Measurements from ENCODE around the gene DDRGK1. TPM values are rescaled to one million over a fixed set of nuclear protein-coding genes. Genes with fewer than 3 reads are reported as not detected.
A peak's percentile ranks its signal among the peaks of the same experiment; 100 is the strongest.

The DDRGK1 gene
- total RNA-seq, 2 experiments from 2014 or later = 49.3 to 52.2 TPM

- Mint-ChIP-seq H3K4me3 (peak overlapping the region; percentile 90), H3K27ac (peak overlapping the region; percentile 92), H3K4me1 (peaks cover 10% of the 10 kb centered on the region), H3K27me3 (no peaks in the 10 kb centered on the region), H3K36me3 (ENCODE audit: low read depth) (peaks cover 15% of the 10 kb centered on the region), H3K9me3 (ENCODE audit: low read depth) (no peaks in the 10 kb centered on the region)
- intact Hi-C loops (cut with DNase I, micrococcal nuclease) = loop anchor here in 1 of 2 experiments (1.0 to 2.0 kb wide), 2 partner anchors 37 to 51 kb away; partner anchors contain the start of genes FASTKD5, LZTS3 and UBOX5
- ATAC-seq (peak; percentile 54), DNase-seq (peak; percentile 28)
- ChIA-PET POLR2A (no interaction called here), CTCF (interaction anchor here (1.2 to 1.3 kb wide), 2 partner anchors 10 to 39 kb away, joined by 3 to 4 read pairs; no protein-coding TSS in a partner anchor)
Observed at GRCh38 chr20:3209946-3210317, 5.5 kb upstream of the DDRGK1 start.

- no peaks in the 10 kb centered on the region for H3K27me3 Mint-ChIP-seq
- intact Hi-C loops (cut with DNase I, micrococcal nuclease) = loop anchor here in 1 of 2 experiments (1.0 to 2.0 kb wide), 2 partner anchors 36 to 51 kb away; partner anchors contain the start of genes FASTKD5, LZTS3 and UBOX5
- peaks cover 13% of the 10 kb centered on the region for H3K4me1 Mint-ChIP-seq
- peak within 1 kb of the TSS; percentile 90 for H3K4me3 Mint-ChIP-seq
- ChIA-PET POLR2A (no interaction called here), CTCF (interaction anchor here (1.0 to 1.3 kb wide), 3 partner anchors 10 to 86 kb away, joined by 3 to 4 read pairs (median 3); no protein-coding TSS in a partner anchor)
- no peaks in the 10 kb centered on the region for H3K9me3 Mint-ChIP-seq (ENCODE audit: low read depth)
- H3K36me3 Mint-ChIP-seq (ENCODE audit: low read depth) = peaks cover 13% of the 10 kb centered on the region
- peak; percentile 43 for ATAC-seq
- peak within 1 kb of the TSS; percentile 92 for H3K27ac Mint-ChIP-seq
- peak; percentile 78 for DNase-seq
Observed at GRCh38 chr20:3209257-3209945, 4.9 kb upstream of the DDRGK1 start, which contains the start of gene ITPA. TSS of gene ITPA (plus strand) at chr20:3209498. CDS start at chr20:3209552, 54 bp downstream.

- ChIA-PET POLR2A (no interaction called here), CTCF (interaction anchor here (1.0 to 1.5 kb wide), 3 partner anchors 9 to 107 kb away, joined by 3 to 4 read pairs (median 3); no protein-coding TSS in a partner anchor)
- DNase-seq = no peak
- Mint-ChIP-seq H3K4me1 (peaks cover 13% of the 10 kb centered on the region), H3K27ac (peak overlapping the region; percentile 92), H3K4me3 (peak overlapping the region; percentile 90), H3K27me3 (no peaks in the 10 kb centered on the region), H3K9me3 (ENCODE audit: low read depth) (no peaks in the 10 kb centered on the region), H3K36me3 (ENCODE audit: low read depth) (peaks cover 14% of the 10 kb centered on the region)
- intact Hi-C loops (cut with DNase I, micrococcal nuclease) = loop anchor here in 1 of 2 experiments (1.0 to 2.0 kb wide), 2 partner anchors 36 to 50 kb away; partner anchors contain the start of genes FASTKD5, LZTS3 and UBOX5
- ATAC-seq = no peak
Observed at GRCh38 chr20:3208786-3209256, 4.3 kb upstream of the DDRGK1 start.

- no peaks in the 10 kb centered on the region for H3K9me3 Mint-ChIP-seq (ENCODE audit: low read depth)
- H3K27me3 Mint-ChIP-seq = no peaks in the 10 kb centered on the region
- H3K27ac Mint-ChIP-seq = peak overlapping the region; percentile 98
- H3K36me3 Mint-ChIP-seq (ENCODE audit: low read depth) = peaks cover 32% of the 10 kb centered on the region
- peak; percentile 27 for ATAC-seq
- intact Hi-C loops (cut with DNase I, micrococcal nuclease) = loop anchor here (1.0 to 5.0 kb wide), 8 partner anchors 30 to 564 kb away; partner anchors contain the start of genes FASTKD5 (in 2 of the 2), MRPS26 (in 2 of the 2), UBOX5 (in 2 of the 2) and ADISSP (in 1 of the 2)
- ChIA-PET CTCF (interaction anchor here (0.7 to 1.4 kb wide), 2 partner anchors 50 to 145 kb away, joined by 3 read pairs; no protein-coding TSS in a partner anchor), POLR2A (no interaction called here)
- H3K4me3 Mint-ChIP-seq = peak overlapping the region; percentile 92
- peak; percentile 59 for DNase-seq
- peaks cover 7% of the 10 kb centered on the region for H3K4me1 Mint-ChIP-seq
Observed at GRCh38 chr20:3203315-3204123, 963 bp downstream of the DDRGK1 start.

GRCh38 chr20:3202965-3203314 is 1.5 kb downstream of the DDRGK1 start:
- peak overlapping the region; percentile 92 for H3K4me3 Mint-ChIP-seq
- intact Hi-C loops (cut with DNase I, micrococcal nuclease) = loop anchor here (5.0 kb wide), 3 partner anchors 46 to 331 kb away; partner anchors contain the start of genes FASTKD5 (in 1 of the 2), MRPS26 (in 1 of the 2), PTPRA (in 1 of the 2) and UBOX5 (in 1 of the 2)

GRCh38 chr20:3199976-3200755 is 4.3 kb downstream of the DDRGK1 start:
- no peaks in the 10 kb centered on the region for H3K27me3 Mint-ChIP-seq
- H3K4me1 Mint-ChIP-seq = peaks cover 16% of the 10 kb centered on the region
- CTCF ChIA-PET = no interaction called here
- H3K4me3 Mint-ChIP-seq = no peak overlapping the region
- DNase-seq (peak; percentile 43), ATAC-seq (no peak)
- no peaks in the 10 kb centered on the region for H3K9me3 Mint-ChIP-seq (ENCODE audit: low read depth)
- POLR2A ChIA-PET = interaction anchor here (0.6 kb wide), 1 partner anchor 490 kb away, joined by 3 read pairs; no protein-coding TSS in a partner anchor
- no peak overlapping the region for H3K27ac Mint-ChIP-seq
- H3K36me3 Mint-ChIP-seq (ENCODE audit: low read depth) = peaks cover 50% of the 10 kb centered on the region
- intact Hi-C loops (cut with DNase I, micrococcal nuclease) = loop anchor here (5.0 kb wide), 3 partner anchors 43 to 328 kb away; partner anchors contain the start of genes FASTKD5 (in 1 of the 2), MRPS26 (in 1 of the 2), PTPRA (in 1 of the 2) and UBOX5 (in 1 of the 2)

More at GRCh38 chr20:3202965-3203314, 1.5 kb downstream of the DDRGK1 start:
- Mint-ChIP-seq H3K36me3 (ENCODE audit: low read depth) (peaks cover 33% of the 10 kb centered on the region), H3K9me3 (ENCODE audit: low read depth) (no peaks in the 10 kb centered on the region), H3K27me3 (no peaks in the 10 kb centered on the region), H3K4me1 (peaks cover 7% of the 10 kb centered on the region), H3K27ac (peak overlapping the region; percentile 98)
- DNase-seq (no peak), ATAC-seq (no peak)
- ChIA-PET CTCF (interaction anchor here (0.6 to 1.4 kb wide), 4 partner anchors 50 to 566 kb away, joined by 3 read pairs; no protein-coding TSS in a partner anchor), POLR2A (no interaction called here)

GRCh38 chr20:3199206-3199605 is 5.3 kb downstream of the DDRGK1 start:
- Mint-ChIP-seq H3K27me3 (no peaks in the 10 kb centered on the region), H3K4me3 (no peak overlapping the region), H3K4me1 (peaks cover 20% of the 10 kb centered on the region), H3K36me3 (ENCODE audit: low read depth) (peaks cover 53% of the 10 kb centered on the region), H3K9me3 (ENCODE audit: low read depth) (no peaks in the 10 kb centered on the region), H3K27ac (no peak overlapping the region)
- intact Hi-C loops (cut with DNase I, micrococcal nuclease) = no loop called here
- ATAC-seq (no peak), DNase-seq (no peak)
- ChIA-PET POLR2A (no interaction called here), CTCF (no interaction called here)

- H3K36me3 Mint-ChIP-seq (ENCODE audit: low read depth) = peaks cover 64% of the 10 kb centered on the region
- peak overlapping the region; percentile 29 for H3K27ac Mint-ChIP-seq
- H3K27me3 Mint-ChIP-seq = no peaks in the 10 kb centered on the region
- no peak for ATAC-seq
- CTCF ChIA-PET = no interaction called here
- H3K4me1 Mint-ChIP-seq = peaks cover 18% of the 10 kb centered on the region
- H3K9me3 Mint-ChIP-seq (ENCODE audit: low read depth) = no peaks in the 10 kb centered on the region
- intact Hi-C loops (cut with DNase I, micrococcal nuclease) = no loop called here
- DNase-seq = no peak
- no peak overlapping the region for H3K4me3 Mint-ChIP-seq
- POLR2A ChIA-PET = no interaction called here
Observed at GRCh38 chr20:3195590-3196237, 8.8 kb downstream of the DDRGK1 start.

GRCh38 chr20:3194617-3195280 is 9.7 kb downstream of the DDRGK1 start:
- H3K9me3 Mint-ChIP-seq (ENCODE audit: low read depth) = no peaks in the 10 kb centered on the region
- POLR2A ChIA-PET = no interaction called here
- H3K4me3 Mint-ChIP-seq = no peak overlapping the region
- intact Hi-C loops (cut with DNase I, micrococcal nuclease) = no loop called here
- ATAC-seq = peak; percentile 6
- H3K27ac Mint-ChIP-seq = peak overlapping the region; percentile 31
- peaks cover 59% of the 10 kb centered on the region for H3K36me3 Mint-ChIP-seq (ENCODE audit: low read depth)
- CTCF ChIA-PET = no interaction called here
- peaks cover 15% of the 10 kb centered on the region for H3K4me1 Mint-ChIP-seq
- no peaks in the 10 kb centered on the region for H3K27me3 Mint-ChIP-seq
- no peak for DNase-seq
